ENCODE results near the gene TNFSF11.

GRCh38 chr13:42559057-42559456, 14.9 kb upstream of the TNFSF11 start:
- TF ChIP-seq CTCF (IDR thresholded peaks at IDR 0.05; ENCODE audit: extremely low read depth in 1 of 2, insufficient read depth in 1 of 2, low read depth in 1 of 2, low read length in 2 of 2) (no peak), POLR2A (IDR thresholded peaks at IDR 0.05; ENCODE audit: low read depth, low read length) (no peak), EZH2 (IDR thresholded peaks at IDR 0.05; ENCODE audit: borderline replicate concordance, low read depth, low read length, severe bottlenecking) (no peak), GATA2 (IDR thresholded peaks at IDR 0.05; ENCODE audit: insufficient read depth, insufficient read length, low read depth, low read length) (no peak), MAX (IDR thresholded peaks at IDR 0.05; ENCODE audit: insufficient read depth, insufficient read length) (no peak), POLR2AphosphoS5 (IDR thresholded peaks at IDR 0.05; ENCODE audit: insufficient read depth, low read depth, low read length) (no peak), JUN (IDR thresholded peaks at IDR 0.05; ENCODE audit: borderline replicate concordance, insufficient read depth, insufficient read length, low read depth) (no peak)
